Activated naive CD4-positive, alpha-beta T cell treated with Interleukin-2 at 50 U/mL for 16 hours (primary cell): ENCODE measurements around the gene RNF169.
"Not testable (repeated sequence)": the region's sequence is repeated elsewhere in the genome, so short reads cannot be mapped to it uniquely, and the experiment has no call there.

ENCODE experiments used
- DNase-seq: peaks from one replicate; pipeline ENCODE4 v3.0.0-alpha.2; 2020

Gene RNF169

GRCh38 chr11:74825596-74825995 is 76.9 kb downstream of the RNF169 start:
- DNase-seq: not testable (repeated sequence)

GRCh38 chr11:74826901-74827300 is 78.3 kb downstream of the RNF169 start:
- no peak for DNase-seq

GRCh38 chr11:74837191-74837590 is 88.5 kb downstream of the RNF169 start:
- DNase-seq: no peak

GRCh38 chr11:74838188-74838587 is 89.5 kb downstream of the RNF169 start:
- no peak for DNase-seq

GRCh38 chr11:74839446-74839845 is 90.8 kb downstream of the RNF169 start:
- DNase-seq: no peak

- no peak for DNase-seq
These were observed 91.3 kb downstream of the RNF169 start for GRCh38 chr11:74839971-74840370.

GRCh38 chr11:74840486-74840885 is 91.8 kb downstream of the RNF169 start:
- no peak for DNase-seq

GRCh38 chr11:74842967-74843366 is 94.3 kb downstream of the RNF169 start:
- DNase-seq: no peak

GRCh38 chr11:74844072-74844471 is 95.4 kb downstream of the RNF169 start:
- DNase-seq: no peak

- no peak for DNase-seq
These were observed 96.2 kb downstream of the RNF169 start for GRCh38 chr11:74844865-74845264.

GRCh38 chr11:74845978-74846517 is 97.4 kb downstream of the RNF169 start:
- DNase-seq: no peak

GRCh38 chr11:74846770-74847169 is 98.1 kb downstream of the RNF169 start:
- no peak for DNase-seq

- DNase-seq: no peak
These were observed 98.7 kb downstream of the RNF169 start for GRCh38 chr11:74847395-74847794.

- DNase-seq: no peak
These were observed 99.2 kb downstream of the RNF169 start for GRCh38 chr11:74847895-74848294.

GRCh38 chr11:74849525-74850391 is 101.1 kb downstream of the RNF169 start:
- no peak for DNase-seq

- DNase-seq: no peak
These were observed 104.6 kb downstream of the RNF169 start for GRCh38 chr11:74853223-74853622.

GRCh38 chr11:74860743-74861142 is 112.1 kb downstream of the RNF169 start:
- DNase-seq: no peak

- no peak for DNase-seq
These were observed 114.8 kb downstream of the RNF169 start for GRCh38 chr11:74863410-74863809.

- no peak for DNase-seq
These were observed 117.9 kb downstream of the RNF169 start for GRCh38 chr11:74866557-74866956.

- no peak for DNase-seq
These were observed 121.8 kb downstream of the RNF169 start for GRCh38 chr11:74870485-74870884.

- no peak for DNase-seq
These were observed 122.4 kb downstream of the RNF169 start for GRCh38 chr11:74871037-74871436.

GRCh38 chr11:74877132-74877531 is 128.5 kb downstream of the RNF169 start:
- DNase-seq: no peak
